ENCODE results near the gene RCN1. TPM values are rescaled to one million over a fixed set of nuclear protein-coding genes. Genes with fewer than 3 reads are reported as not detected.

Gene RCN1
- total and polyA plus RNA-seq, 2 of the 8 experiments (the other 6 are each of a cell fraction or from before 2014, with no cell fraction given): 45.1 to 123 TPM

- Histone ChIP-seq H2BK15ac (ENCODE audit: low read length) (no peak overlapping the region), H2AFZ (ENCODE audit: low read length) (no peak overlapping the region), H3K4ac (replicated peaks; ENCODE audit: insufficient read length, low read depth, low read length) (no peak overlapping the region), H4K5ac (ENCODE audit: insufficient read length, low read depth, low read length) (no peak overlapping the region), H3K9me3 (ENCODE audit: insufficient read depth in 2 of 2, low read depth in 1 of 2, low read length in 1 of 2) (no peaks in the 10 kb centered on the region), H3K9ac (replicated peaks in 1 of 4; ENCODE audit: extremely low read depth in 1 of 4, low read depth in 3 of 4, low read length in 3 of 4) (no peak overlapping the region), H3K4me3 (ENCODE audit: extremely low read depth in 1 of 4, insufficient read depth in 2 of 4, low read depth in 3 of 4, low read length in 4 of 4) (no peak overlapping the region), H4K91ac (replicated peaks; ENCODE audit: insufficient read length, low read length) (no peak overlapping the region), H3K18ac (ENCODE audit: extremely low read depth, low read length) (no peak overlapping the region), H3K14ac (ENCODE audit: insufficient read length) (no peak overlapping the region), H4K20me1 (replicated peaks in 1 of 2; ENCODE audit: control insufficient read depth in 1 of 2, insufficient read depth in 2 of 2, low read length in 2 of 2) (no peaks in the 10 kb centered on the region), H3K36me3 (ENCODE audit: control insufficient read depth in 2 of 4, insufficient read depth in 4 of 4, low read length in 3 of 4) (no peaks in the 10 kb centered on the region), H2AK5ac (ENCODE audit: low read depth, low read length) (no peak overlapping the region), H3K27me3 (replicated peaks in 1 of 4; ENCODE audit: control insufficient read depth in 3 of 4, extremely low read depth in 1 of 4, insufficient read depth in 3 of 4, low read length in 3 of 4) (no peaks in the 10 kb centered on the region), H3K4me2 (ENCODE audit: insufficient read depth in 1 of 2, low read depth in 2 of 2, low read length in 2 of 2) (no peak overlapping the region), H2BK120ac (replicated peaks; ENCODE audit: low read depth, low read length) (no peak overlapping the region), H2BK5ac (ENCODE audit: low read depth, low read length) (no peak overlapping the region), H3K79me2 (ENCODE audit: control insufficient read depth in 1 of 2, insufficient read depth in 2 of 2, low read length in 2 of 2) (no peaks in the 10 kb centered on the region), H3K79me1 (ENCODE audit: low read depth, low read length) (no peaks in the 10 kb centered on the region), H3K23me2 (ENCODE audit: low read depth, low read length) (no peaks in the 10 kb centered on the region), H3K4me1 (replicated peaks in 1 of 4; ENCODE audit: control insufficient read depth in 3 of 4, insufficient read depth in 4 of 4, low read length in 3 of 4) (no peaks in the 10 kb centered on the region), H3K56ac (replicated peaks; ENCODE audit: insufficient read length, low read depth, low read length) (no peak overlapping the region), H4K8ac (ENCODE audit: extremely low read depth, insufficient read depth, low read length) (no peak overlapping the region), H3K23ac (ENCODE audit: insufficient read length) (no peak overlapping the region), H2BK12ac (ENCODE audit: low read depth, low read length) (no peak overlapping the region), H3K27ac (ENCODE audit: low read depth, low read length) (no peak overlapping the region), H2BK20ac (ENCODE audit: low read length) (no peak overlapping the region)
- 94% methylated on average over 3 of the region's 3 CpGs; no CpG with 5 or more reads in 1 of the 2 experiments for WGBS, 2 experiments (ENCODE audit: extremely low coverage in 1 of 2, insufficient coverage in 1 of 2, insufficient read length in 1 of 2, insufficient replicate concordance in 2 of 2, low coverage in 1 of 2, low lambda C conversion rate in 2 of 2, missing lambda C conversion rate in 1 of 2)
- TF ChIP-seq POLR2A (IDR thresholded peaks at IDR 0.05; ENCODE audit: control extremely low read depth in 1 of 2, low read depth in 2 of 2, low read length in 2 of 2) (no peak), JUN (IDR thresholded peaks at IDR 0.05; ENCODE audit: low read depth, low read length) (no peak), RXRA (IDR thresholded peaks at IDR 0.05; ENCODE audit: insufficient read depth, low read depth, low read length) (no peak), SP2 (IDR thresholded peaks at IDR 0.05; ENCODE audit: low read length) (no peak), CHD1 (IDR thresholded peaks at IDR 0.05; ENCODE audit: low read depth, low read length) (no peak), JUND (IDR thresholded peaks at IDR 0.05; ENCODE audit: low read length) (no peak), USF2 (IDR thresholded peaks at IDR 0.05; ENCODE audit: low read length) (no peak), TEAD4 (IDR thresholded peaks at IDR 0.05; ENCODE audit: low read depth, low read length) (no peak)
- DNase-seq (ENCODE audit: low read depth in 1 of 2, low spot score in 2 of 2): no peak
- POLR2A ChIA-PET (ENCODE audit: partially characterized antibody): no interaction called here
- FAIRE-seq: no peak
- CTCF ChIA-PET (ENCODE audit: partially characterized antibody): interaction anchor here (1.0 to 2.0 kb wide), 8 partner anchors 9 to 906 kb away, joined by 3 to 6 read pairs (median 4); no protein-coding TSS in a partner anchor
Observed at GRCh38 chr11:32152821-32153220, 61.9 kb downstream of the RCN1 start.

Measured in H1 (cell line).